ENCODE results near the gene ACOX1.

ACOX1 gene

GRCh38 chr17:75950421-75950820 lies 28.5 kb downstream of the ACOX1 start:
- no peak overlapping the region for H2AFZ ChIP-seq (ENCODE audit: low read length)
- no peak overlapping the region for H3K9ac ChIP-seq (ENCODE audit: low read depth, low read length, poor library complexity, severe bottlenecking)

DNA sequence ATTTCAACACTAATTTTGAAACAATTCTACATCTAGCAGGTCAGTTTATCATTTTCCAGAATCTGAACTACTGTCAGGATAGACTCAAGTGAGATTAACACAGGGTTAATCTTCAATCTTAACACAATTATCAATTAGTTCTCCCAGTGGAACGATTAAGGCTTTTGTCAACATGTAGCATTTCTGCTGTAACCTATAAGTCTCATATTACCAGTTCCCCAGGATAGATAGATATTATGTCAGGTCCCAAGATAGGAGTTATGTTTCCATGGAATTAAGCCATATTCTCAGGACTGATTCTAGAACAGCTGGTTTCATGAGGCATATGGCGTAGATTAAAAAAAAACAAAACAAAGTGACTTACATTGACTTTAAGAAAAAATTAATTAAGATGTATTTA lies 33.8 kb downstream of the ACOX1 start:
- TF ChIP-seq, protein P1, sequence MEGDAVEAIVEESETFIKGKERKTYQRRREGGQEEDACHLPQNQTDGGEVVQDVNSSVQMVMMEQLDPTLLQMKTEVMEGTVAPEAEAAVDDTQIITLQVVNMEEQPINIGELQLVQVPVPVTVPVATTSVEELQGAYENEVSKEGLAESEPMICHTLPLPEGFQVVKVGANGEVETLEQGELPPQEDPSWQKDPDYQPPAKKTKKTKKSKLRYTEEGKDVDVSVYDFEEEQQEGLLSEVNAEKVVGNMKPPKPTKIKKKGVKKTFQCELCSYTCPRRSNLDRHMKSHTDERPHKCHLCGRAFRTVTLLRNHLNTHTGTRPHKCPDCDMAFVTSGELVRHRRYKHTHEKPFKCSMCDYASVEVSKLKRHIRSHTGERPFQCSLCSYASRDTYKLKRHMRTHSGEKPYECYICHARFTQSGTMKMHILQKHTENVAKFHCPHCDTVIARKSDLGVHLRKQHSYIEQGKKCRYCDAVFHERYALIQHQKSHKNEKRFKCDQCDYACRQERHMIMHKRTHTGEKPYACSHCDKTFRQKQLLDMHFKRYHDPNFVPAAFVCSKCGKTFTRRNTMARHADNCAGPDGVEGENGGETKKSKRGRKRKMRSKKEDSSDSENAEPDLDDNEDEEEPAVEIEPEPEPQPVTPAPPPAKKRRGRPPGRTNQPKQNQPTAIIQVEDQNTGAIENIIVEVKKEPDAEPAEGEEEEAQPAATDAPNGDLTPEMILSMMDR (conservative IDR thresholded peaks at IDR 0.05; ENCODE audit: low read length), result no peak
- no peak for TF ChIP-seq EZH2phosphoT487 (IDR thresholded peaks at IDR 0.05; ENCODE audit: borderline replicate concordance)

More at GRCh38 chr17:75950421-75950820, 28.5 kb downstream of the ACOX1 start:
- H3K9me3 ChIP-seq (ENCODE audit: insufficient read depth, low read depth, low read length), result no peaks in the 10 kb centered on the region
- H3K9me2 ChIP-seq (replicated peaks; ENCODE audit: low read depth, low read length), result no peaks in the 10 kb centered on the region
- H3K79me2 ChIP-seq (ENCODE audit: insufficient read depth, low read length), result no peaks in the 10 kb centered on the region
- peaks cover 5% of the 10 kb centered on the region for H3K4me1 ChIP-seq (ENCODE audit: insufficient read depth, low read length, poor library complexity, severe bottlenecking)
- no peaks in the 10 kb centered on the region for H3F3A ChIP-seq (ENCODE audit: low read depth)
- H3K27me3 ChIP-seq (ENCODE audit: insufficient read depth, low read length, poor library complexity, severe bottlenecking), result no peaks in the 10 kb centered on the region
- TF ChIP-seq EZH2phosphoT487 (IDR thresholded peaks at IDR 0.05; ENCODE audit: borderline replicate concordance), result no peak
- TF ChIP-seq, protein P1 (conservative IDR thresholded peaks at IDR 0.05; ENCODE audit: low read length), result no peak
- no peak overlapping the region for H3K4me3 ChIP-seq (ENCODE audit: low read length, poor library complexity, severe bottlenecking)
- H3K36me3 ChIP-seq (ENCODE audit: insufficient read depth, low read length), result peaks cover 72% of the 10 kb centered on the region; the same call in 1 of the 2 replicates
- no peaks in the 10 kb centered on the region for H4K20me1 ChIP-seq (ENCODE audit: insufficient read depth, low read length, poor library complexity, severe bottlenecking)
- no peak overlapping the region for H3K4me2 ChIP-seq (ENCODE audit: low read depth, low read length, poor library complexity, severe bottlenecking)

DNA sequence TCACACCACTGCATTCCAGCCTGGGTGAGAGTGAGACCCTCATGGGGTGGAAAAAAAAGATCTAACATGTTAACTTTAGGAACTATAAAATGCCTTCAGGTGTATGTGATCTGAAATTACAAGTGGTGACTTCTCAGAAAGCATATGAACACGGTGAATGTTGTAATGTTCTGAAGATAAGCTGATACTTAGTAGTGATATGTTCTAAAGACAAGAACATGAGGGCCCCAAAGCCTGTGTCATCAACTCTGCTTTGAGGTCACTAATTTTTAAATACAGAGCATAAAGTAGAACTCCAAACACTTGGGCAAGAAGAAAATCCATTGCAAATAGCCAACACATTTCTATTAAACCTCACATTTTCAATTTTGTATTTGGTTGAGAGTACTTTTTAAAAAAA lies 35.5 kb downstream of the ACOX1 start:
- Histone ChIP-seq H3K4me2 (ENCODE audit: low read depth, low read length, poor library complexity, severe bottlenecking) (no peak overlapping the region), H3K36me3 (ENCODE audit: insufficient read depth, low read length) (peaks cover 25% of the 10 kb centered on the region; the same call in 1 of the 2 replicates), H3K4me3 (ENCODE audit: low read length, poor library complexity, severe bottlenecking) (no peak overlapping the region), H2AFZ (ENCODE audit: low read length) (no peak overlapping the region), H4K20me1 (ENCODE audit: insufficient read depth, low read length, poor library complexity, severe bottlenecking) (no peaks in the 10 kb centered on the region), H3K79me2 (ENCODE audit: insufficient read depth, low read length) (peaks cover 6% of the 10 kb centered on the region; the same call in 1 of the 2 replicates), H3K4me1 (ENCODE audit: insufficient read depth, low read length, poor library complexity, severe bottlenecking) (peaks cover 9% of the 10 kb centered on the region), H3K9ac (ENCODE audit: low read depth, low read length, poor library complexity, severe bottlenecking) (no peak overlapping the region), H3K27me3 (ENCODE audit: insufficient read depth, low read length, poor library complexity, severe bottlenecking) (no peaks in the 10 kb centered on the region), H3F3A (ENCODE audit: low read depth) (no peaks in the 10 kb centered on the region), H3K9me3 (ENCODE audit: insufficient read depth, low read depth, low read length) (no peaks in the 10 kb centered on the region), H3K9me2 (replicated peaks; ENCODE audit: low read depth, low read length) (no peaks in the 10 kb centered on the region)
- TF ChIP-seq, protein P1 (conservative IDR thresholded peaks at IDR 0.05; ENCODE audit: low read length), result no peak
- TF ChIP-seq EZH2phosphoT487 (IDR thresholded peaks at IDR 0.05; ENCODE audit: borderline replicate concordance), result no peak

More for the DNA sequence above, 33.8 kb downstream of the ACOX1 start:
- no peak overlapping the region for H3K4me3 ChIP-seq (ENCODE audit: low read length, poor library complexity, severe bottlenecking)
- H3K4me2 ChIP-seq (ENCODE audit: low read depth, low read length, poor library complexity, severe bottlenecking), result no peak overlapping the region
- no peaks in the 10 kb centered on the region for H3K9me3 ChIP-seq (ENCODE audit: insufficient read depth, low read depth, low read length)
- H2AFZ ChIP-seq (ENCODE audit: low read length), result no peak overlapping the region
- H3F3A ChIP-seq (ENCODE audit: low read depth), result no peaks in the 10 kb centered on the region
- H3K9ac ChIP-seq (ENCODE audit: low read depth, low read length, poor library complexity, severe bottlenecking), result no peak overlapping the region
- no peaks in the 10 kb centered on the region for H4K20me1 ChIP-seq (ENCODE audit: insufficient read depth, low read length, poor library complexity, severe bottlenecking)
- H3K4me1 ChIP-seq (ENCODE audit: insufficient read depth, low read length, poor library complexity, severe bottlenecking), result peaks cover 8% of the 10 kb centered on the region
- H3K79me2 ChIP-seq (ENCODE audit: insufficient read depth, low read length), result peaks cover 5% of the 10 kb centered on the region; the same call in 1 of the 2 replicates
- no peaks in the 10 kb centered on the region for H3K27me3 ChIP-seq (ENCODE audit: insufficient read depth, low read length, poor library complexity, severe bottlenecking)
- no peaks in the 10 kb centered on the region for H3K9me2 ChIP-seq (replicated peaks; ENCODE audit: low read depth, low read length)
- peaks cover 41% of the 10 kb centered on the region; the same call in 1 of the 2 replicates for H3K36me3 ChIP-seq (ENCODE audit: insufficient read depth, low read length)
